DMS 273 (cell line): ENCODE measurements around the gene TMOD3.
A peak's percentile ranks its signal among the peaks of the same experiment; 100 is the strongest.
"Not testable (repeated sequence)": the region's sequence is repeated elsewhere in the genome, so short reads cannot be mapped to it uniquely, and the experiment has no call there.

ENCODE experiments used
- DNase-seq: peaks from one replicate; lab custom pipeline; 2025; ENCODE audit not compliant: unreplicated experiment; lab: John Stamatoyannopoulos, UW

The TMOD3 gene

DNA sequence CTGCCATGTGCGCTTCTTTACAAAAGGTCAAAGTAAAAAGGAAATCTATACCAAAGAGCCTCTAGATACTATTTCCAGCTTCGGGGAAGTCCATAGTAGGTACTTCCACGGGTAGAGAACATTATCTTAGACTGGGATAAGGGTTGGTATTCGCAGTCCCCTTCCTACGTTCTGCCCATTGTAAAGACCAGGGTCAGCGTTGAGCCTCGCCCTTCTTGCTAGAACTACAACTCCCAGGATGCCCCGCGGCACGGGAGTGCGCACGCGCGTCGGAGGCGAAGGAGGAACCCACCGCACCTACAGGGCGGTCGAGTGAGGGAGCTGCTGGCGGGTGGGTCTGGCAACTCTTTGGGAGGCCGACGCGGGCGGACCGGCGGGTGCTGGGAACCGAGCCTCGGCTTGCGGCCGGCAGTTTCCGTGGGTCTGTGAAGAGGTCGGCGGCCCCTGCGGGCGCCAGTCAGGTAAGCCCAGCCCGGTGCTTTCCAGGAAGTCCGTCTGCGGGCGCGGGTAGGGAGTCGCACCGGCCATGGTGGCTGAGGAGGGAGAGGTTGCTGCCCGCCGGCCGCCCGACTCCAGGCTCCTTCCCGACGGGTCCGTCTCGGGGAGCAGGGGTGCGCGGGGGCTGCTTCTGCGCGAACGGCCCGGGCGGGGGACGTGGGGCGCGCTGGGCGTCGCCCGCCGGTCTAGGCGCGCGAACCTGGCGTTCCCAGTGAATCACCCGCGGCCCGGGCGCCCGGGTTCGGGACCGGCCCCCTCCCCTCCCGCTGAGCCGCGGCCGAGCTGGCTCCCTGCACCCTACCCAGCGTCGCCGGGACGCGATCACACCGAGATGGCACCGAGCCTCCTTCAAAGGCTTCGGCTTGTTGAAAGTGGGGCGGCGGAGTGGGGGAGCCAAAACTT lies at the start of gene TMOD3:
Gene TMOD3 (plus strand): TSS at position 278 of the 900 bp plus-strand sequence. CDS start 33,232 bp downstream, outside the sequence.
- DNase-seq: peak; percentile 93

DNA sequence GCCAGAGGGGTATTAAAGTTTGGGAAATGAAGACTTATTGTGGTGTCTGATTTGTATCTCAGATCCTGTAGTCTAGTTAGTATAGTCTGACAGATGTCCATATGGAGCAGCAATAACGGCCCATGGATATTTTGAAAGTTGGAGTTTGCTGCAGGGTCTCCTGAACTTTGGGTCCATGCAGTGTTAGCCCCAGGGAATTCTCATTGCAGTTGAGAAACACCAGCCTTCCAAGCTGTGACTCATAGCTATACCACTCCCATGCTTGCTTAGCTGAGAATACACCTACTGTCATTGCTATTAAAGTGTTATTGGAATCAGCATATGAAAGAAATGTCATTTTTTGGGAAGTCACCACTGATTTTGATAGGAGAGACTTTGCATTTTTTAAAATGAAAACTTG lies 48.8 kb upstream of the TMOD3 start:
- no peak for DNase-seq

DNA sequence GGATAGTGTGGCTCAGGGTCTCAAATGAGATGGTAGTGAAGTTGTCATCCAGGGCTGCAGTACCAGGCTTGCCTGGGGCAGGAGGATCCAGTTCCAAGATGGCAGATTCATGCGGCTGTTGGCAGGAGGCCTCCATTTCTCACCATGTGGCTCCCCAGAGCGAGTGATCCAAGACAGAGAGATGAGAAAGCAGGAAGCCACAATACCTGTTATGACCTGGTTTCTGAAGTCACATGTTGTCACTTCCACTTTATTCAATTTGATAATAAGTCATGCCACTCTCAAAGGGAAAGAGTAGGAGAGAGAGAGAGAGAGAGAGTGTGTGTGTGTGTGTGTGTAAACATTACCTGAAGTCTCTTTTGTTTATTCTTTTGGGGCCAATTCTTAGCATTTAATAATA lies 47.9 kb upstream of the TMOD3 start:
- DNase-seq: no peak

DNA sequence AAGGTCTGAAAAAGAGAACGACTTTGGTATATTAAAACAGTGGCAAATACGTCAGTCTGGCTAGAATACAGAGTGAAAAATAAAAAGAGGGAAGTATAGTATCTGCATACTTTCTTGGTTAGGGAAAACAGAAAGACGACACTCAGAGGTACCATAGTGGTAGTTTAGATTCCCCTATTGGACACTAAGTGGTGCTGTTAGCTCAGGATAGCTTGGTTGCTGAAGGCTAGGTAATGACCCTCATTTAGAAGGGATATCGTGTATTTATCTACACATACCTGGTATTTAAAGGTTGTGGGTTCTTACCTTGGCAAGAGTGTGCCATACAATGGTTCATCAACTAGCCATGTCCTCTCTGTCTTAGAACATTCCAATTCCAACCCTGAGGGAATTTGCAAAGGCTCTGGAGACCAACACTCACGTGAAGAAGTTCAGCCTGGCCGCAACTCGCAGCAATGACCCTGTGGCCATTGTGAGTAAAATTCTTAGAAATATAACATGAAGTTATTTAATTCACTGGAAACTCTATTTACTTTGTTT lies 47.0 kb upstream of the TMOD3 start:
- peak; percentile 14 for DNase-seq

DNA sequence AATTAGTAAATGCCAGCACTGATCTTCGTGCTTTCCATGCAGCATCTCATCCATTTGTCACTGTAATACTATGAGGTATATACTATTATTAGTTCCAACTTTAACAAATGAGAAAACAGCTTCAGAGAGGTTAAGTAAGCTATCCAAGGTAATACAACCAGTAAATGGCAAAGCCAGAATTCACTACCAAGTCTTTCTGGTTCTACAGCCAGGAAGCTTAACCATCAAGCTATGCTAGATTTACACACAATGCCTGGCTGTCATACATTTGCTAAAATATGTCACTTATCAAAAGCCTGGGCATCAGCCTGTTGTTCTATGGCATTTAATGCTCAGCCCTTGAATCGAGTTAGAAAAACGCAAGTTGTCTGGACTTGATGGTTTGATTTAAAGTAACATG lies 45.5 kb upstream of the TMOD3 start:
- no peak for DNase-seq

DNA sequence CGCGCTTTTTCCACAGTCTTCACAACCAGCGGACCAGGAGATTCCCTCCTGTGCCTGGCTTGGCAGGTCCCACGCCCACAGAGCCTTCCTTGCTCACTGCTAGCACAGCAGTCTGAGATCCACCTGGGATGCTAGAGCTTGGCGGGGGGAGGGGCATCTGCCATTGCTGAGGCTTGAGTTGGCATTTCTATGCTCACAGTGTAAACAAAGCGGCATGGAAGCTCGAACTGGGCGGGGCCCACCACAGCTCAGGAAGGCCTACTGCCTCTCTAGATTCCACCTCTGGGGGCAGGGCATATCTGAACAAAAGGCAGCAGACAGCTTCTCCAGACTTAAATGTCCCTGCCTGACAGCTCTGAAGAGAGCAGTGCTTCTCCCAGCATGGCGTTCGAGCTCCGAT lies 42.3 kb upstream of the TMOD3 start:
- DNase-seq: not testable (repeated sequence)

- DNase-seq: not testable (repeated sequence)
These were observed 37.0 kb upstream of the TMOD3 start for GRCh38 chr15:51792474-51792873.

GRCh38 chr15:51793521-51794305 lies 35.7 kb upstream of the TMOD3 start:
- DNase-seq: peak; percentile 31

- peak; percentile 85 for DNase-seq
These were observed 32.5 kb upstream of the TMOD3 start for GRCh38 chr15:51796847-51797401.

DNA sequence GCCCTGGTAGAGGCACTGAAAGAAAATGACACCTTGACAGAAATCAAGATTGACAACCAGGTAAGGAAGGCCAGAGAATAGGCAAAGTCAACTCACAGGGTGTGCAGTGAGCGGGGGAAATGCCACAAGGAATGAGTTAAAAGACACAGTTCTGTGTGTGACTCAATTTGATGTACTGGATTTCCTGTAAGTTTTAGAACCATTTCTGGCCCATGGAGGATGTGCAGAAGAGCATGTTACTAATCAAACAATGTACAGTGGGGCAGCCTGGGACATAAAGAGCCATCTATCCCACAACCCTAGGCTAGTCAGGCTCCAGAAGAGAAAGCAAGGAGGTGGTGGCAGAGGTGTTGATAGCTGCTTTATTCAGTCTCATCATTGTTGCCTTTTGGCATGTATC lies 31.2 kb upstream of the TMOD3 start:
- peak; percentile 4 for DNase-seq

DNA sequence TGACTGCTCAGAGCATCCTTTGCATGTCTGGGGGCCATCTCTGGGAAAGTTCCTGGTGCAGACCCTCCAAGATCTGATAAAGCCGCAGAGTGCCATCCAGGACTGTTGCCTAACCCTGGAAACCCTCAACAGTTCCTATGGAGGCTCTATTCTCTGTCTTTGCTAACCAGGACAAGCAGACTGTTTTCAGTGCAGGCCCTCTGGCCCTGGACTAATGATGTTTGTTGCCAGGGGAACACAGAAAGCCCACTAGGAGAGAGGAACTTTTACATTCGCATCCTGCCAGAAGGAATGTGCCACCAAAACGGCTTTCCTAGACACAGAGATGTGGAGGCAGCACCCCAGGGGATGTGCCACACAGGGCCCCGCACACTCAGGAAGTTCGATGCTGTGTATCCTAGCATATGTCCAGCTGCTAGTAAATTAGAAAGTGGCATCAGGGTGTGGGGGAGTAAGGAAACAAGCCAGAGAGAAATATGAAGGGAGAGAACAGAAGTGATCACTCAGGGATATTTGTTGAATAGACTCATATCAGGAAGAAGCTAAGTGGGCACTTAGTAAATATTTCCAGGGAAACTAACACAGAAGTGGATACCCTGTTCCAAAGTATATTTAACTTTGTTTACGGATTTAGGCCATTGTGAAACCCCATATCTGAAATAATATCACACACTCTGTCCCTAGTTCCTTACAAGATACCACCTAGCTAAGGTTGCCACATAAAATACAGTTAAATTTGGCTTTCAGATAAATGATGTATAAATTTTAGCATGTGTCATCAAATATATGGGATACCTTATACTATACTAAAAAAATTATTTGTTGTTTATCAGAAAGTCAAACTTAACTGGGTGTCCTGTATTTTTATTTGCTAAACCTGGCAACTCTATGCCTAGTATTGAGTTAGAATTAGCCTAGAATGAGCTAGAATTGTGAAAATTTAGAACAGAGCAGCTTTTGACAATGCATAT lies 29.9 kb upstream of the TMOD3 start:
- peak; percentile 19 for DNase-seq

DNA sequence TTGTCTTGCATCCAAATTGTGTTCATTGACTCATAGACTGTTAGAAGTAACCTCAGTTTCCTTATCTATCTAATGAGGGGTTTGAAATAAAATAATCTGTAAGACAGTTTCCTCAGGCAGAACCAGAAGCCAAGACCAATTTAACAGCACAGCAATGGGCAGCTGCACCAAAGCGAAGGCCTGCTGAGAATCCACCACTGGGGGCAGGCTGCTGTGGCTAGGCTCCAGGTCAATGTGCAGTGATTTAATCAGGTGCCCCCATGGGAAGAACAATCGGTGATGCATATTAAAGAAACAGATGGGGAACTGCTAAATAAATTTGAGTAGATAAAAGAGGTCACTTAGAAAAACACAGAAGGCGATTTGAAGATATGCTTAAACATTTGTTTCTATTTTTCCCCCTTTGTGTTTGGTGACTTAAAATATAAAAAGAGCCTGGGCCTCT lies 28.0 kb upstream of the TMOD3 start:
- peak; percentile 93 for DNase-seq

DNA sequence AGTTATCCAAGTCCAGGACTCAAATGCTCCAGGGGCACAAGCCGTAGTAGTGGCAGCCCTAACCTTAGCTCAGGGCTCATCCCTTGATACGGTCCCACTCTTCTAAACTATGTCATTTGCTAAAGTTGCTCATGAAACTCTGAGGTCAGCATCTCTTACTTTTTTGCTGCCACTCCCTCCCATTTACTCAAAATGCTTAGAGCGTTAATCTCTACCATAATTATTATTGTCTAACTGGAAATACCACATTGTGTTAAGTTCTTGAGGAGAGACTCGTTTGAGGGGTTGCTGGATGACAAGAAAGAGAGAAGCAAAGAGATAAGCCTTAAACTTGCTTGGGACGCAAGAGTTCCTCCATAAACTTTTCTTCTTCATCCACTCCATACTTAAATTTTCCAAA lies 26.9 kb upstream of the TMOD3 start:
- DNase-seq: no peak

- no peak for DNase-seq
These were observed 25.5 kb upstream of the TMOD3 start for GRCh38 chr15:51803965-51804364.

- no peak for DNase-seq
These were observed 23.3 kb upstream of the TMOD3 start for GRCh38 chr15:51806123-51806522.

DNA sequence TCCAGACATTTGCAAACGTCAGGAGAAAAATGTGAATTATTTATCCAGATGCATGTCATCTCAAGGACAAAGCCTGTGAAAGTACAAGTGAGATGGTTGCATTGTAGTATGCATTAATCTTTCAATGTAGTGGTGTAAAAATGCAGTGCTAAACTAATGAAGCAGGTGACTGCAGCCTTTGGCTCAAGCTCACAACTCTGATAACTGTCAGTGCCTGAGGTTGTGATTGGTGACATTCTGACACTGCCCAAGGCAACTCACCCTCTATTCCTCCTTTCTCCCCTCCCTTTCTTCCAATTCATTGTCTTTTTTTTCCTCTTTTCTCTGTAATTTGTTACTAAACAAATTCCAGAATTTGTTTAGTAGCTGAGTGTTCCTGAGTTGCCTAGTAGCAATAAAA lies 20.0 kb upstream of the TMOD3 start:
- no peak for DNase-seq

GRCh38 chr15:51812598-51812997 lies 16.9 kb upstream of the TMOD3 start:
- no peak for DNase-seq

- no peak for DNase-seq
These were observed 14.8 kb upstream of the TMOD3 start for GRCh38 chr15:51814606-51815005.

DNA sequence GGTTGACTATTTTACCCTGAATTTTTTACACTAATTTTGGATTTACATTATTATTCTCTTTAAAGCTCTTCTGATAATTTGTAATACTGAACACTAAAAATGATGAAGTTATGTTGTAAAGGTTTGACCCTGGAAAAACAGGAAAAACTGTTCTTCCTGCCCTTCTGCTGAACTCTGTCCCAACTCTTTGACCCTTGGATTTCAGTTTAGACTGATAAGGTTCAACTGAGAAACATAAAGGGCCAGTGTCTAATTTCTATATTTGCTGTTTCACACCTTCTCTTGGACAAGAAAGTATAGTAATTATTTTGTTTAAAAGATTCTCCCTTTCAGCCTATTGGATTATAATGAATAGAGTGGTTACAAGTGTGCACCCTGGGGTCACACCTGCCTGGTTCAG lies 12.8 kb upstream of the TMOD3 start:
- no peak for DNase-seq

DNA sequence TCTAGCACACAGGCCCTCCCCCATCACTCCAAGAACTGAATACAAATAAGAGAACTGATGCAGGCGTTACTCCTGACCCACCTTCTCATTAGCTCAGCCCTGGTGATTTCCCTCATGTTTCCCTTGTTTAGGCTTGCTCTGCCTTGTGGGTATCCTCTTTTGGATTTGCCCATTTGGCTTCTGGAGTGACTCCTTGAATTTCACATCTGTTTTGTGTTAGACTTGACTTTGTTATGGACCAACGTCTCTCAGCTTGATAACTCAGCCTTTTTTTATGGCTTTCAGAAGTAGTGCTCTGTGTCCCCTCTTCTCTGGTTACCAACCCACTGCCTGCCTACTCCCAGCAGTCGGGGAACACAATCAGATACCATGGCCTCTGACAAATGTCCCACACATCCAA lies 11.3 kb upstream of the TMOD3 start:
- DNase-seq: no peak
